Motor neuron (in vitro differentiated cells): ENCODE measurements around the gene SNRNP40. TPM values are rescaled to one million over a fixed set of nuclear protein-coding genes. Genes with fewer than 3 reads are reported as not detected.

Experiments
- ATAC-seq, 8 experiments: fragments of 200-7000 bp; cut with Tn5 transposase; replicated peaks in 6 of 8; 2 replicates each; pipeline ENCODE4 v1.8.0; 2021; ENCODE audit warnings: mild to moderate bottlenecking in 8 of 8, moderate library complexity in 8 of 8
- H3K27ac ChIP-seq, 2 donors: fragments of 250-450 bp; sonication (Bioruptor Pico); 2 replicates each; pipeline ENCODE4 v1.9.0; 2021; ENCODE audit warnings: antibody characterized with exemption in 2 of 2, mild to moderate bottlenecking in 2 of 2, moderate library complexity in 1 of 2
- H3K4me1 ChIP-seq, 2 donors: fragments of 250-450 bp; sonication (Bioruptor Pico); replicated peaks in 1 of 2; 2 replicates each; pipeline ENCODE4 v1.6.1; 2021; ENCODE audit warnings: antibody characterized with exemption in 2 of 2, mild to moderate bottlenecking in 2 of 2, moderate library complexity in 1 of 2
- H3K4me3 ChIP-seq, 5 donors: fragments of 250-450 bp; sonication (Bioruptor Pico); 2 replicates each; pipeline ENCODE4 v1.9.0; 2021; ENCODE audit warnings: antibody characterized with exemption in 5 of 5, mild to moderate bottlenecking in 5 of 5, moderate library complexity in 4 of 5
- WGBS, 10 experiments: fragments of 450-650 bp; shearing (Covaris generic); methylation state at CpG; one replicate each; pipeline ENCODE4 v1.0.0; 2022; 5-methylcytosine and 5-hydroxymethylcytosine counted together
- in situ Hi-C, 9 experiments: fragments of 400-800 bp; cut with MboI; loops; one replicate each; pipeline ENCODE4 v1.15.0; 2021; ENCODE audit warnings: low sequenced_read_pairs in 9 of 9, low pct_unique_long_range_greater_than_20kb in 2 of 9; ENCODE audit not compliant: unreplicated experiment in 9 of 9
- total RNA-seq, 8 experiments: library from RNA; unstranded; fragments of 300-600 nt; gene quantifications; 2 replicates each; pipeline versions ENCODE4 v1.2.3 to v1.2.4, GENCODE V29; 2022

The SNRNP40 gene
- total RNA-seq, 8 experiments from 2014 or later, result 50.5 to 145 (median 80.2) TPM

- no peak overlapping the region for H3K27ac ChIP-seq
- H3K4me3 ChIP-seq, result no peak overlapping the region
- 20 to 81% (median 63%) methylated on average over 1 to 8 of the region's 8 CpGs; no CpG with 5 or more reads in 7 of the 10 experiments for WGBS, 10 experiments
- peaks cover 57 to 61% of the 10 kb centered on the region in 2 donors for H3K4me1 ChIP-seq
- ATAC-seq, result peak in 5 of 8 experiments; percentile 67 to 74 (median 69)
- in situ Hi-C loops, result no loop called here
Observed at GRCh38 chr1:31218705-31219104, 77.9 kb downstream of the SNRNP40 start.

GRCh38 chr1:31216016-31216415 lies 80.6 kb downstream of the SNRNP40 start:
- Histone ChIP-seq H3K27ac (peak overlapping the region; percentile 0 to 17), H3K4me1 (peaks cover 46 to 47% of the 10 kb centered on the region in 2 donors), H3K4me3 (no peak overlapping the region)
- in situ Hi-C loops, result no loop called here
- ATAC-seq, result peak in 7 of 8 experiments; percentile 26 to 87 (median 80)
- 10 to 37% (median 24%) methylated on average over 1 to 8 of the region's 10 CpGs; no CpG with 5 or more reads in 2 of the 10 experiments for WGBS, 10 experiments

DNA sequence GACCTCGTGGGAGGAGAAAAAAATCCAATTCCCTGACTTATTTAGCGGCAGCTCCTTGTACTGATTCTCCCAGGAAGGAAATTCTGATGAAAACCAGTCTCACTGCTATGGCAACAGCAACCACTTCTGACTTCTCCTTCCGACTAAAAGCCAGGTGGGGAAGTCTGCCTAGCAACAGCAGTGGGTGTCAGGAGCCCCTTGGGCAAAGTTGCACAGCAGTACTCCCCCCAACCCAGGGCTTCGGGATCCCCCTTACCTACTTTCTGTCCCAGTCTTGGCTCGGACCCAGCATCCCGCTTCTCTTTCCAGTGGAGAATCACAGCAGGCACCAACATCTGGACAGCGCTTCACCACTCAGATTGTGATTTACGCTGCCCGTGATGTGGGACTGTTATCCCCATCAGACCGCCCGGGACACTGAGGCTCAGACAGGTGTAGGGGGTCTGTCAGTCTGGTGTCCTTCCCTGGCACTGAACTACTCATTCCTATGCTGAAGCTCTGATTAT lies 81.5 kb downstream of the SNRNP40 start:
- 0 to 81% (median 57%) methylated on average over 1 to 7 of the region's 11 CpGs; no CpG with 5 or more reads in 4 of the 10 experiments for WGBS, 10 experiments
- ATAC-seq, result peak in 4 of 8 experiments; percentile 5 to 40 (median 28)

GRCh38 chr1:31214316-31215064 lies 82.1 kb downstream of the SNRNP40 start:
- WGBS, 10 experiments, result 22 to 92% (median 68%) methylated on average over 2 to 12 of the region's 12 CpGs
- H3K4me1 ChIP-seq, result peaks cover 46 to 52% of the 10 kb centered on the region in 2 donors
- ATAC-seq, result peak in 3 of 8 experiments; percentile 16 to 27 (median 26)

More for the DNA sequence above, 81.5 kb downstream of the SNRNP40 start:
- peaks cover 46 to 47% of the 10 kb centered on the region in 2 donors for H3K4me1 ChIP-seq
- H3K27ac ChIP-seq, result peak overlapping the region; percentile 0 to 17
- H3K4me3 ChIP-seq, result no peak overlapping the region
- in situ Hi-C loops, result no loop called here

More at GRCh38 chr1:31214316-31215064, 82.1 kb downstream of the SNRNP40 start:
- H3K27ac ChIP-seq, result peak overlapping the region; percentile 0 to 17
- in situ Hi-C loops, result no loop called here
- no peak overlapping the region for H3K4me3 ChIP-seq

Other genes starting within 250 kb of the SNRNP40 start
- 100 to 1,000 TPM in 3 of 8 experiments, 10 to 100 TPM in 5; 62.3 to 123 (median 87.5) TPM for gene PUM1, start 231.1 kb downstream of the SNRNP40 start, total RNA-seq
- 10 to 100 TPM in 5 of 8 experiments, under 1 TPM in 3; 0.46 to 88.7 (median 39.7) TPM for gene NKAIN1, start 56.9 kb downstream of the SNRNP40 start, total RNA-seq
- gene ZCCHC17, start 244 bp upstream of the SNRNP40 start, total RNA-seq, result 10 to 100 TPM; 31.6 to 81.8 (median 58.6) TPM
- 10 to 100 TPM in 6 of 8 experiments, 1 to 10 TPM in 2; 2.5 to 70.0 (median 22.4) TPM for gene FABP3, start 76.3 kb upstream of the SNRNP40 start, total RNA-seq
- gene SERINC2, start 116.4 kb upstream of the SNRNP40 start, total RNA-seq, result 10 to 100 TPM in 4 of 8 experiments, 1 to 10 TPM in 4; 1.4 to 18.8 (median 10.0) TPM